COR-L47 (cell line): ENCODE measurements around the gene KCNF1.

ENCODE experiments used
- DNase-seq: peaks from one replicate; lab custom pipeline; 2025; lab: John Stamatoyannopoulos, UW

The KCNF1 gene

DNA sequence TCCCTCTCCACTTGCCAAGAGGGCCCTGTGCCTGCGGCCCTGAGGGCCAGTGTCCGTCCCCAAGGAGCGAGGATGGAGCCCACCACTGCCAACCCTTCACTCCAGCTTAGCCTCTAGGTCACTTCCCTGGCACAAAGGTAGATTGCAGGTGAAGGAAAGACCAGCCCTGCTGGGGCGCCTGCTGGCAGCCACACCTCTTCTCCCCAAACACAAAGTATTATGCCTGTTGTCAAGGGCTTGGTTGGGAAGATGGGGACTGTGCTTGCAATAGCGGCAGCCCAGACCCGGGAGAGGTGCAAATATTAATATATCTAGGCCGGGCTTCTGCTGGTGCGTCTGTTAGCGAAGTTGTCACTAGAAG, 7.7 kb downstream of the KCNF1 start:
- no peak for DNase-seq

GRCh38 chr2:10919771-10920621, 8.3 kb downstream of the KCNF1 start:
- DNase-seq = peak; percentile 85

DNA sequence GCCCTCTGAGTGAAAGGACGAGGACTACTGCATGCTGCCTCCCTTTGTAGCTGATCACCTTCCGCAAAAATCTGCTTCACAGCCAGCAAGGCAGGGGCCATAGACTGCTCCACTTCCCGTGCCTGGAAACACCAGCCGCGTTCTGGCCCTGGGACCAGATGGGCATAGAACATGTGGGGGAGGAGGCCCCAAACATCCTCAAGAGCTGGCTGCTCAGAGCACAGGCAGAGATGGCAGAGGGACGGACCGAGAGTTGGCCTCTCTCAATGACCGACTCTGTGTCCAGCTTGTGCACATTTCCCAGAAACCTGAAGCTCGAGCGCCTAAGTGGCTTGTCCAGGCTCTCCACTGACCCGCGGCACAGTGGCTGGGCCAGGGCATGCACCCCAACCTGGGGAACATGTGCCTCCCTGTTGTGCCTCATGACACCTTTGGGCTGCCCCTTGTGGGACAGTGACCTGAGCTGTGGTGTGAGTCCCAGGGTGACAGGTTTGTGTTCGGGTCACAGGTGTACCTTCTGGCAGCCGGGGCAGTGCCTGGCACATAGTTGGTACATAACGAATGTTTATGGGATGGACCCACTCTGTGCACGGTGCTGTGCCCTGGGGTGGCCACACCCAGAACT, 9.1 kb downstream of the KCNF1 start:
- no peak for DNase-seq

DNA sequence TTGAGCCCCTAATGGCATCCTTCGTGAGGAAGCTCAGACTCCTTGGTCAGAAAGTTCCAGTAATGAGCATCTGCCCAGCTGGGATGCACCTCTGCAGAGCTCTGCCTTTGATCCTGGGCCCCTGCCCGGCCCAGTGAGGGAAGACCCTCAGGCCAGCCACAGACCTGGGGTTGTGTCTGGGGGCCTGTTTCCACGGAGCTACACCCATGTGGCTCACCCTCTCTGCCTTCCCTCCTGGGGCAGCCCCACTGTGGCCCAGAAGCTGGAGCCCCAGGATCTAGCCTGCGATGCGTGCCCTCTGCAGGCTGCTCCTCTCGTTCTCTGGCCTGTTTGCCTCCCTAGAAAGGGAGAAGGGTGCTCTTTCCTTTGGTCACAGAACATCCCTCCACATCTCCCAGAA, 9.8 kb downstream of the KCNF1 start:
- no peak for DNase-seq

GRCh38 chr2:10922307-10923007, 10.7 kb downstream of the KCNF1 start:
- no peak for DNase-seq

GRCh38 chr2:10923008-10923375, 11.3 kb downstream of the KCNF1 start:
- DNase-seq = no peak

GRCh38 chr2:10923965-10924364, 12.2 kb downstream of the KCNF1 start:
- DNase-seq = no peak

- DNase-seq = no peak
Measured at GRCh38 chr2:10924441-10924840, 12.7 kb downstream of the KCNF1 start.

DNA sequence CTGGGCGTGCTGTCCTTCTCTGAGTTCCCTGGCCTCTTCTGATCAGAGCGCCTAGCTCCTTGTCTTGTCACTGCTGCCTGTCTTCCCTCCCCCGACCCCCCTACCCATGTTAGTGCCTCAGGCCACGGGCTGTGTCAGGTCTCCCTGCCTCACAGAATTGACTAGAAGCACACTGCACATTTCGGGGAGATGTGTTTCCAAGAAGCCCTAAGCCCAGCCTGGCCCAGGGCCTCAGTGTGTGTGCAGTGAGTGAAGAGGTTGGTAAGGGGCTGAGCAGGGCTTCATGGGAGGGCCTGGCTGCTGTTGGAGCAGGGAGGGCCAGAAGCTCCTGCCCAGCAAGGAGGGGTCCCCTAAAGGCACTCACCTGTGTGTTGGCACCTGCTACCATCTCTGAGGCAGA, 13.1 kb downstream of the KCNF1 start:
- DNase-seq = no peak

DNA sequence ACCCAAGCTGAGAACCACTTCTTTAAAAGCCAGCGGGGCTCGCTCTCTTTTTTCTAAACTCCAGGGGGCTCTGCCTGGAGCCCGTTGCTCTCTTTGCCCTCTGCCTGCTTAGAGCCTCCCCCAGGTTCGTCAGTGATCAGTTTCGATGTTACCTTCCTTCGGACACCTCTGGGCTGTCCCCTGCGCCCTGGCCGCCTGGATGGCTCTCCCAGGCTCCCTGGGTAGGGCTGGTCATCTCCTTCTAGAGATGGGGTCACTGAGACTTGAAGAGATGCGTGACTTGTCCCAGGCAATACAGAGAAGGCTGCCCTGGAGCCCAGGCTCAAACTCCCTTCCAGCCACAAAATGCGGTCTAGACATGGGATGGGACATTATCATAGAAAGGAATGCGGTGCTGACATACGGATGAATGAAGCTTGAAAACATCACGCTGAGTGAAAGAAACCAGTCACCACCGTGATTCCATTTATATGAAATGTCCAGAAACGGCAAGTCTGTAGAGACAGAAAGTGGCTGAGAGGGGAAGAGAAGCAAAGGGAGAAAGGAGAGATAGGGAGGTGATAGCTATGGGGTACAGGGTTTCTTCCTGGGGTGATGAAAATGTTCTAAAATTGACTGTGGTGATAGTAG, 14.6 kb downstream of the KCNF1 start:
- DNase-seq = no peak

DNA sequence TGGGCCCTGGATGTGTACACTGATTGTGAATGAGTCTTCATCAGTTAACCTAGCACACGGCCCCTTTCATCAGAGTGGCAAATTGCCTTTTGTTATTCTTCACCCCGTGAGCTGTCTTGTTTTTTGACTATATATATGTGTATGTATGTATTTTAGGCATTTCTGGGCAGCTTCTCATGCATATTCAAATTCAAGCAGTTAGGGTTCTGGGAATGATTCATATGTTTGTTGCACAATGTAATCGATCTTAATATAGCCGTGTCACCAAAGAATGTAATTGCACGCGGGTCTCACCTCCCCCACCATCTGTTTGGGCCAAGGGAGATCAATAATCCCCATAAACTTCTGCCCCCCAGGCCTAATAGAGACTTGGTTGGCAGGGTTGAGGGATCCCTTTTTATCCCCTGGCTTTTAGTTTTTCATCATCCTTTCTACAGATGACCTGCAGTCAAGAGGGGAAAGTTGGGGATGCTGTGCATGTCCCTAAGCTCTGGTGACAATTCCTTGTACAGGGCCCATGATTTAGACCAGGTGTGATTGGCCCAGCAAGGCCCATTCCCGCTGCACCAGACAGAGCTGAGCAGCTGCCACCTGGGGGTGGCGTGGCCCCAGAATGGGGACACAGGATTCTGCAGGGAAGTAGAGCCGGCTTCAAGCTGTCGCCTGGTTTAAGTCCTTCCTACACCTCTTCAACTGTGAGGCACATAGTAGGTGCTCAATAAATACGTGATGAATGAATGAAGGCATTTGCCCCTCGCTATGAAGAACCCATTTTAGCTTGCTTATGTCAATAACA, 19.2 kb downstream of the KCNF1 start:
- no peak for DNase-seq

- DNase-seq = no peak
Measured at GRCh38 chr2:10931710-10932255, 20.0 kb downstream of the KCNF1 start.

GRCh38 chr2:10932345-10933151, 20.8 kb downstream of the KCNF1 start:
- peak; percentile 65 for DNase-seq

DNA sequence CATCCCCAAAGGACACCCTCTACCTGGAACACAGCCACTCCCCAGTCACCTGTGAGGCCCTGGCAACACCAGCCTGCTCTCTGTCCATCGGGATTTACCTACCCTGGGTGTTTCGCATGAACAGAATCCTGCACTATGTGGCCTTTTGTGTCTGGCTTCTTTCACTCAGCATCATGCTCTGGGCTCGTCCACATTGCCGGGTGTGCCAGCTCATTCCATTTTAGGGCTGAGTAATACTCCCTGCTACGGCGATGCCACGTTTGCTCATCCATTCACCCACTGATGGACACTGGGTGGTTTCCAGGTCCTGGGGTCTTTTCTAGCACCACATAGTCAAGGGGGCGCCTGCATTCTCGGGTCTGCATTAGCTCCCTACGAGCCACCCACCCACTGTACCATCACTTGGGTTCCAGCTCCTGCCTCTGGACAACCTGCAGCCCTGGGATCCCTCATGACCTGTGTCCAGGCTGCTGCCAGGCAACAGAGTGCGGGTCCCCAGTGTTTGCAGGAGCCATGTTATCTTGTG, 22.0 kb downstream of the KCNF1 start:
- DNase-seq = no peak

DNA sequence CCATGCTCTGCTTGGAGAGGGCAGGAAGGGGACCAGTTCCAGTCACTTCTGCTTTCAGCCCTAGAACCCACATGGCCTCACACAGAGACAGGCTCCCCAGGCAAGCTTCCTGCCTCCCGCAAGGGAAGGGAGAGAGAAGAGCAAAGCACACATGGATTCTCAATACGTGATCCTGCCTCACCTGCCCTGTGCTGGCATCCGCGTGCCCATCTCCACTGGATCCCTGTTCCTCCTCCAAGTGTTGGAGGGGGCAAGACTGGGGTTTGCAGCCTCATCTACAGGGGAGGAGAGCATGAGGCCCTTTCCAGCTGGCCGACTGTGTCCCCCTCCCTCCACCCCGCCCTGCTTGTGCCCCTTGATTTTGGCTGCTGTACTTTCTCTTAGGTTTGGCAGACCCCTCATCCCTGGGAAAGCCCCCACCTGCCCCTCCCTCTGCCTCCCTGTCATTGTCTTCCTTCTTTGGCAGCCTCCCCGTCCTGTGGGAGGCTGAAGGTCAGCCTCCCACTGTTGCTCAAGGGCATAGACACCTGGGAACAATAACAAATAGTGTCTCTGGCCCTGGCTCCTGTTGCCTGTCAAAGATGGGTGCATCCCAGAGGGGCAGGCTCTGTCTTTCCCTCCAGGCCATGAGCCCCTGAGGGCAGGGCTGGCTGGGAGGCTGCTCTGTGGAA, 22.7 kb downstream of the KCNF1 start:
- DNase-seq = no peak

DNA sequence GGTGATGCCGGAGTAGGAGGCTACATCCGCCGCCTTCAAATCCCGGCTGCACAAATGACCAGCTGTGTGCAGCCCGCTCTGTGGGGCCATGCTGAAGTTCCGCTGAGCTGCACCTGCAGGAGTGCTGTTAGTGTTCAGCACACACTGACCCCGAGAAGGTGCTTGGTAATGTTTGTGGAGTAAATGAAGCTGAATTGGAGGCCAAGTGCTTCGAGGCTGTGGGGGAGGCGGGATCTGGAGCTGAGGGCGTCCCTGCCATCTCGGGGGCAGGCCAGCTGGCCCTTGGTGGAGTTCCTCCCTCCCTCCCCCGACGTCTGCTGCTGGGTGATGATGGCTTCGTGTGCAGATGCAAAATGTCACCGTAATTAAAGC, 23.2 kb downstream of the KCNF1 start:
- no peak for DNase-seq

DNA sequence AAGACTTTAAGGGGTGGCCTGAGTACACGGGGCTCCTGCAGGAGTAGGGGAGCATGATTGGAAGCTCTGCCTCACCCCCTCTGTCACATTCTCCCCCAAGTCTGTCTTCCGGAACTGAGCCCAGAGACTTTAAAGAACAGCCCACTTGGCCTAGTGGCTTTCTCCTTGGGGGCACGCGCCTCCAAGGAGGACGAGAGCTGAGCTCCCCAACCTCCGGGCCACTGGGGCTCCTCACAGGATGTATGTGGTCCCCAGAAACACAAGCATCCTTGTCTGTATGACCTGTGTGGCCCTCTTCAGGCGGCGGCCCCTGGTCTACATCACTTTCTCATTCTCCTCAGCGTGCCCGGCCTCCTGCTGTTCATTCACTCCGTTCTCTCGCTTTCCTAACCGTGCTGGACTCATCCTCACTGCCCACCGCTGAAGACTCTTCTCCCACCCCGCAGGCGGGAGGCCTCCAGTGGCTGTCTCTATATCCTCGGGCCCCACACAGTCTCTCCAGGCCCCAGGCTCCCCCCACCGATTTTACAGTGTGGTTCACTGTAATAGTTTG, 23.7 kb downstream of the KCNF1 start:
- no peak for DNase-seq

GRCh38 chr2:10935953-10936942, 24.5 kb downstream of the KCNF1 start:
- peak; percentile 32 for DNase-seq
